GM06990 (cell line): Measurements from ENCODE around the gene KSR2.

Source experiments
- DNase-seq: peaks from one replicate; pipeline ENCODE4 v3.0.0-alpha.2; 2011; ENCODE audit not compliant: insufficient read length; ENCODE audit errors: extremely low read depth
- H3K27me3 ChIP-seq: replicated peaks from 2 replicates; pipeline ENCODE4 v1.6.0; 2011; ENCODE audit warnings: low read length; ENCODE audit not compliant: control insufficient read depth, insufficient read depth
- H3K36me3 ChIP-seq: 2 replicates; pipeline ENCODE4 v1.5.1; 2011; ENCODE audit warnings: low read length; ENCODE audit not compliant: control insufficient read depth, insufficient read depth
- H3K4me3 ChIP-seq: replicated peaks from 2 replicates; pipeline ENCODE4 v1.5.1; 2011; ENCODE audit warnings: low read depth, mild to moderate bottlenecking, control low read depth, low read length
- CTCF ChIP-seq: IDR thresholded peaks from 2 replicates; pipeline ENCODE4 v1.5.1; 2011; ENCODE audit warnings: low read length, control low read depth, mild to moderate bottlenecking, inconsistent platforms; ENCODE audit not compliant: insufficient read depth, poor library complexity, severe bottlenecking

Gene KSR2

GRCh38 chr12:117649796-117650195 lies 319.0 kb downstream of the KSR2 start:
- H3K36me3 ChIP-seq, result no peaks in the 10 kb centered on the region
- TF ChIP-seq CTCF, result no peak
- no peak overlapping the region for H3K4me3 ChIP-seq
- no peak for DNase-seq
- no peaks in the 10 kb centered on the region; the same call in 1 of the 2 replicates for H3K27me3 ChIP-seq

- no peak for TF ChIP-seq CTCF
- H3K27me3 ChIP-seq, result no peaks in the 10 kb centered on the region; the same call in 1 of the 2 replicates
- no peak overlapping the region for H3K4me3 ChIP-seq
- H3K36me3 ChIP-seq, result no peaks in the 10 kb centered on the region
- DNase-seq, result no peak
Observed at GRCh38 chr12:117646520-117646919, 322.3 kb downstream of the KSR2 start.

GRCh38 chr12:117645473-117645872 lies 323.3 kb downstream of the KSR2 start:
- H3K4me3 ChIP-seq, result no peak overlapping the region
- H3K36me3 ChIP-seq, result no peaks in the 10 kb centered on the region
- no peaks in the 10 kb centered on the region; the same call in 1 of the 2 replicates for H3K27me3 ChIP-seq
- TF ChIP-seq CTCF, result no peak
- no peak for DNase-seq

- DNase-seq, result no peak
- Histone ChIP-seq H3K27me3 (no peaks in the 10 kb centered on the region; the same call in 1 of the 2 replicates), H3K4me3 (no peak overlapping the region), H3K36me3 (no peaks in the 10 kb centered on the region)
- no peak for TF ChIP-seq CTCF
Observed at GRCh38 chr12:117643971-117644370, 324.8 kb downstream of the KSR2 start.

- no peak for TF ChIP-seq CTCF
- no peak overlapping the region for H3K4me3 ChIP-seq
Observed at GRCh38 chr12:117641885-117642284, 326.9 kb downstream of the KSR2 start.

GRCh38 chr12:117640511-117640910 lies 328.3 kb downstream of the KSR2 start:
- no peaks in the 10 kb centered on the region for H3K36me3 ChIP-seq
- H3K27me3 ChIP-seq, result no peaks in the 10 kb centered on the region; the same call in 1 of the 2 replicates
- no peak overlapping the region for H3K4me3 ChIP-seq
- no peak for DNase-seq
- no peak for TF ChIP-seq CTCF

More at GRCh38 chr12:117641885-117642284, 326.9 kb downstream of the KSR2 start:
- no peak for DNase-seq
- Histone ChIP-seq H3K27me3 (no peaks in the 10 kb centered on the region; the same call in 1 of the 2 replicates), H3K36me3 (no peaks in the 10 kb centered on the region)
